ENCODE measurements around the gene CABP4.

The CABP4 gene

GRCh38 chr11:67436459-67437081, 18.6 kb upstream of the CABP4 start:
- DNase-seq, result no peak

- DNase-seq, result no peak
Observed at GRCh38 chr11:67437082-67437808, 17.9 kb upstream of the CABP4 start, which contains the start of gene PTPRCAP. Gene PTPRCAP, minus strand, starts transcription at chr11:67437682. Its CDS starts 63 bp downstream, at chr11:67437619.

- no peak for DNase-seq
Observed at GRCh38 chr11:67437809-67438157, 17.4 kb upstream of the CABP4 start.

DNA sequence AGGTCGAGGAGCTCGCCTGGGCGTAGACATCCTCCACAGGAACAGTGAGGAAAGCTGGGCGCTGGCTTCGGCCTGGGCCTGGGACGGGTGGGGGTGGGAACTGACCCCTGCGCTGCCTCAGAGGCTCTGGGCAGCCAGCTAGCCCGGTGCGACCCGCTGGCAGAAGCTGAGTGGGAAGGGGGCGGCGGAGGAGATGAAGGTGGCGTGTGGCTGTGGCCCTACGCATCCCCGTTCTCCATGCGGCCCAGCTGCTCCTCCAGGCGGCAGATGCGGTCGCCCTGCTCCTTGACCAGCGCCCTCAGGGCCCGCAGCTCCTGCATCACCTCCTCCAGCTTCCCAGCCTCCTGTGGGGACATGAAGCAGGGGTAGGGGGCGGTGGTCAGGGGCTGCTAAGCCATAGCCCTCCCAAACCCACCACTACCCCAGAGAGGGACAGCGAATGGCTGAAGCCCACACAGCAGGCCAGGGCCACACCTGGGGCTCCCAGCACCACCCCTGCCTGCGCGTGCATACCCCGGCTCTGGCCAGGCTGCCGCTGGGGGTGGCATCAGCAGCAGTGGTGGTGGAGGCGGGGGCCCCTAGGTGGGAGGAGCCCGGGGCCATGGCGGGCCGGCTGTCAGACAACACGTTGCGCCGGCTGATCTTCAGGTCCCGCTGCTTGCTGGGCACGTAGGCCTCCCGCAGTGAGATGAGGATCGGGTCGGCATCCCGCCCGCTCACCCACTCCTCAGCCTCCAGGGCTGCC, 16.8 kb upstream of the CABP4 start:
- DNase-seq, result no peak

- no peak for DNase-seq
Observed at GRCh38 chr11:67439321-67440228, 15.6 kb upstream of the CABP4 start.

- no peak for DNase-seq
Observed at GRCh38 chr11:67440229-67441097, 14.7 kb upstream of the CABP4 start.

GRCh38 chr11:67441098-67441563, 14.0 kb upstream of the CABP4 start:
- no peak for DNase-seq

GRCh38 chr11:67441731-67442351, 13.3 kb upstream of the CABP4 start:
- DNase-seq, result no peak

- DNase-seq, result no peak
Observed at GRCh38 chr11:67442504-67443404, 12.4 kb upstream of the CABP4 start.

- no peak for DNase-seq
Observed at GRCh38 chr11:67445515-67445914, 9.6 kb upstream of the CABP4 start.

DNA sequence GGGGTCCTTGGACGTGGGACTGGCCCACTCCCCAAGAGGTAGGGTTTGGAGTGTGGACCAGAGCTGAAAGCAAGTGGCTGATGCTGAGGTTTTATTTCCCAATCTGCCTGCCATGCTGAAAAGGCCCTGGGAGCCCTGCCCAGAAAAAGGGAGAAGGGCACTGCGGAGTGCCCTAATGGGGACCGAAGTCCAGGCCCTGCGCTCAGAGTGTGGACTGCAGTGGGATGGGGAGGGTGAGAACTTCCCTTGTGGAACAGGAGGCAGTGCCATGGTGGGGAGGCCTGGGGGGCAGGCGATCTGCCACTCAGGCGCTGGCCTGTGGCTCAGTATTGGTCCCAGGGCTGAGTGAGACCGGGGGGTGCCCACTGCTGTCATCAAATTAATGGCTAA, 6.9 kb upstream of the CABP4 start:
- no peak for DNase-seq

- peak; percentile 23 for DNase-seq
Observed at GRCh38 chr11:67449116-67449844, 5.9 kb upstream of the CABP4 start.

- no peak for DNase-seq
Observed at GRCh38 chr11:67450796-67451657, 4.1 kb upstream of the CABP4 start.

GRCh38 chr11:67451658-67451976, 3.5 kb upstream of the CABP4 start:
- no peak for DNase-seq

DNA sequence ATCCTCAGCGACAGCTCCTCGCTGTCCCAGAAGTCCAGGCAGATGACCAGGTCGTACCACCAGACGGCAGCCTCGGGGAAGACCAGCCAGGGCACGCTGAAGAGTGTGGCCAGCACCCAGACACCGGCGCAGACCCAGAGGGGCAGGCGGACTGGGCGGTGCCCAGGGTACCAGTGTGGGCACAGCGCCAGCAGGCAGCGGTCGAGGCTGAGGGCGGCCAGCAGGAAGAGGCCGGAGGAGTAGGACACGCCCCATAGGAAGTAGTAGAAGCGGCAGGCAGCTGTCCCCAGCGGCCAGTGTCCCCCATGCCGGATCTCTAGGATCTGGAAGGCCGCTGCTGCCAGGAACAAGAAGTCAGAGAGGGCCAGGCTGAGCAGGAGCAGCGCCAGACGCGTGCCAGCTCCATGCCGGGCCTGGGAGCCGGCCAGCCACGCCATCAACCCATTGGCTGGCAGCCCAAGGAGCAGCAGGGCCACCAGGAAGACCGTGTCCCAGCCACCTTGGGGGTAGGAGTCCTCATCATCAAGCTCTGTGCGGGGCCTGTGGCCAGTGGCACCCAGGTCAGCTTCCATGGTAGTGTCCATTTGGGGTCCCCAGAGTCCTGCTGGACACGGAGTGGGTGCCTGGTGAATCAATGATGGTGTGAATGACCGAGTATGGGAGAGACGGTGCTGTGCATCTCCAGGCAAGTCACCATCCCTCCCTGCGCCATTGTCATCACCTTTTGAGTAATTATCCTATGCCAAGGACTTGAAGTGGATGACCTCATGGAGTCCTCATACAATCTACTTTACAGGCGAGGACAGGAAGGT, 2.8 kb upstream of the CABP4 start, which contains the start of gene GPR152:
Gene GPR152, minus strand, starts transcription at position 589 of the 812 bp plus-strand sequence. Its CDS starts 5 bp downstream, at position 584.
- no peak for DNase-seq

DNA sequence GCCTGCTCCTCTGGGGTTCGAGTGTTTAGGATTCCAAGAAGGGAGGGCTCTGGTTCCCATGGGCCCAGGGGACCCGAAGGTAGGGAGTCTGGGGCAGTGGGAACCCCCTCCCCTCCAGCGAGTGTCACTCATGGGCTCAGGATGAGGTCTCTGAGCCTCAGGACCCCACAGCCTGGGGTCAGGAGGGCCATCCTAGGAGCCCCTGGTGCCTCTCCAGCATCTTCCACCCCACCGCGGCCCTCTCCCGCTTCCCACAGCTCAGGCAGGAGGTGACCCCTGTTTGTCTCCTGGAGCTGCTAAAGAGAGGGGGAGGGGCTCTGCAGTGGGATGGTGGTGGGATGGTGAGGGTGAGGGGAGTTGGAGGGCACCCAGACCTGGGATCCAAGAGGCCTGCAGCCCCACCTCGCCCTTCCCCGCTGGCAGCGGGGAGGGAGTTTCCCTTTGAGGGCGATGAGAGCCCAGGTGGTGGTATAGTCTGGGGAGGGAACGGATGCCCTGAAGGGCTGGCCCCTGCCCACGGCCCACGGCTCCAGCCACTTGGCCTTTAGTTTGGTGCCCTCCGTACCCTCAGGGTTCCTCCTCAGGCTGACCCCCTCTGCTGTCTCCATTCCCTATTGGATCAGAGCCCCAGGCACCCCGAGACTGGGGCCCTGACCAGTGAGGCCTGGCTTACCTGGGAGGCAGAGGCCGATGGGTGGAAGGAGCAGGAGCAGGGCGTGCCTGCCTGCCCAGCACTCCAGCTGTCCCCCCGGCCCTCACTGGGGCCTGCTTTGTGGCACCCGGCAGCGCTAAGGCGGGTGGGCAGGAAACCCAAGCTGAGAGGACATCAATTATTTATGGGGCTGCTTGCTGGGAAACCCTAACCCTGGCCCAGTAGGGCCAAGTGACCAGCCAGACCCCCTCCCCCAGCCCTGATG, 1.1 kb upstream of the CABP4 start:
- DNase-seq, result no peak
